ENCODE data around the gene GFRA1. TPM values are rescaled to one million over a fixed set of nuclear protein-coding genes. Genes with fewer than 3 reads are reported as not detected.
A peak's percentile ranks its signal among the peaks of the same experiment; 100 is the strongest.

GFRA1 gene
- total RNA-seq, 1 experiment from 2014 or later = 24.3 TPM

DNA sequence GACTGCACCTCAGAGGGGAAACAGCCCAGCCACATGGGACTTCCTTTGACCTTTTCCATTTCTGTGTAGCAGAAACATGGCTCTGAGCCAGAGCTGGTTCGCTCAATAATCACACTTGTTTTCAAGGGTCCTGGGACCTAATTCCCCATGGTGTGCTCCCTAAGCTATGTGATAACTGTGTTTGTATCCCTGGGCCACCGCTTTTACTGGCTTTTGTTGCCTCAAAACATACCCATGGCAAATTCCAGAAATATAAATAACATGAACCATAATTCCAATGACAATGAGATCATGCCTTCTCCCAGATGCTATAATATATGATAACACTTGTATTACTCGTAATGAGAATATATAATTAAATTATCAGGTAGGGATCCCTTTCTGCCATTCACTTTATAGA, 196.4 kb downstream of the GFRA1 start:
- Histone ChIP-seq H3K27me3 (no peaks in the 10 kb centered on the region), H3K27ac (no peak overlapping the region), H3K36me3 (no peaks in the 10 kb centered on the region), H3K4me1 (peaks cover 9% of the 10 kb centered on the region), H3K9me3 (replicated peaks) (no peaks in the 10 kb centered on the region; the same call in 1 of the 2 replicates), H3K4me3 (no peak overlapping the region)
- no peak for DNase-seq

DNA sequence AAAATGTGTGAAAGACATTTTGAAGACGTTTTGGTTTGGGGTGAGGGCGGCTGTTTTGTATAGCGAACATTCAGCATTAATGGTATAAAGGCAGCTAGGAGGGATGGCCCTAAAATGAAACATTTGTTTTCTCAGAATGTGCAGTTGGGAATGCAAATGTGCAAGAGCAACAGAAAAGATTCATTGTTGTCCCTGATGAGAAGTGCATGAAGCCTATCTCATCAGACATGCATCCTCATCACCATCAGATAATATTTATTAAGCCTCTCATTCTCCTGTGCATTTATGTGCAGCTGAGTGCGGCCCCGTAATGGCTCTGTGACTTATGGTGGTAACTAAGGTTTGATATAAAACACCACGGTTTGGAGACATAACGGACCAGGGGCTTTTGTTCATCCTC, 199.5 kb downstream of the GFRA1 start:
- Histone ChIP-seq H3K27me3 (no peaks in the 10 kb centered on the region), H3K4me3 (no peak overlapping the region), H3K4me1 (peaks cover 9% of the 10 kb centered on the region; the same call in 1 of the 2 replicates), H3K36me3 (no peaks in the 10 kb centered on the region), H3K9me3 (replicated peaks) (no peaks in the 10 kb centered on the region), H3K27ac (no peak overlapping the region)
- DNase-seq = no peak

DNA sequence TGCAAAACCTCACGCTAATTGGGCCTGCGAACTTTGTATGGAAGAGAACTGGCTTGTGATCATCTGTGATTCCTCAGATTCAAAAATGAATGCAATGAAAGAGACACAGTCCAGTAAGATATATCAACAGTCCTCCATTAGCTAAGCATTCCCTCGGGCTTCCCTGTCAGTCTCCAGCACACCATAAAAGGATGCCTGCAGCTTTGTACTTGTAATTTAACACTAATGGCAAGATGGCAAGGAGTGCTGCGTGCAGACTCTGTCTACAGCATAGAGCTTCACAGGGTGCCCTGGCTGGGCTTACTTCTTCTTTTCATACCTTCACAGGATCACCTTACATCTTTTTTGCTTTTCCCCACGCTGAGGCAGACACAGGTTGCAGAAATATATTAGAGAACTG, 200.0 kb downstream of the GFRA1 start:
- Histone ChIP-seq H3K4me1 (peaks cover 9% of the 10 kb centered on the region; the same call in 1 of the 2 replicates), H3K27ac (no peak overlapping the region), H3K36me3 (no peaks in the 10 kb centered on the region), H3K4me3 (no peak overlapping the region), H3K9me3 (replicated peaks) (no peaks in the 10 kb centered on the region), H3K27me3 (no peaks in the 10 kb centered on the region)
- DNase-seq = no peak

DNA sequence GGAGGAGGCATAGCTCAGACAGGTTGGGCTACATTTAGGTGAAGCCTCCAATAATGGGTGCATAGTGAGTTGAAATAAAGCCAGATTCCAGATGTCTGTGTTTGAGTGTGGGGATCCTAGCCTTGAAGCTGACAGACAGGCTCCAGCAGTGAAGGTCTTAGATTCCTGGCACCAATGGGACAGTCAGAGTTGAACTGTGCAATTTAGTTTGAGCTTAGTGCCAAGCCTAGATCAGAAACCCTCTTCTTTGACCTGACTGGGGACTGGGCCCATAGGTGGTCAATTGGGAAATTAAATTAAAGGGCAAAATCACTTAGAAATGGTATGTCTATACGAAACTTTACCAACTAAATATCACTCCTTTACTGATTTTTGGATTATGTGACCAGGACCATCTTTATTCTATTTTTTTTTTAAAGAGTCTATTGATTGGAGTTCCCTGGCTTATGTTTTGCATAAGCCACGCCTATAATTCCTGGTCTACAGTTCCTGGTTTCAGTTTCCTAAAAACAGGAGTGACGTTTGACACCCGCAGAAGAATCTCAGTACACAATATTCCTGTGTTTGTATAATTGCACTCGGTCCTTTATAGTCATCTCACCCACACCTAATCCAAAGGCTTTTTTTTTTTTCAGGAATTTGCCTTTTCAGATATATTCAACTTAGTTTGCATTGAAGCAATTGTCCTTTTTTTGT, 201.4 kb downstream of the GFRA1 start:
- no peaks in the 10 kb centered on the region for H3K27me3 ChIP-seq
- no peaks in the 10 kb centered on the region for H3K36me3 ChIP-seq
- no peak for DNase-seq
- peaks cover 6% of the 10 kb centered on the region; the same call in 1 of the 2 replicates for H3K4me1 ChIP-seq
- no peaks in the 10 kb centered on the region for H3K9me3 ChIP-seq (replicated peaks)
- no peak overlapping the region for H3K27ac ChIP-seq
- H3K4me3 ChIP-seq = no peak overlapping the region

DNA sequence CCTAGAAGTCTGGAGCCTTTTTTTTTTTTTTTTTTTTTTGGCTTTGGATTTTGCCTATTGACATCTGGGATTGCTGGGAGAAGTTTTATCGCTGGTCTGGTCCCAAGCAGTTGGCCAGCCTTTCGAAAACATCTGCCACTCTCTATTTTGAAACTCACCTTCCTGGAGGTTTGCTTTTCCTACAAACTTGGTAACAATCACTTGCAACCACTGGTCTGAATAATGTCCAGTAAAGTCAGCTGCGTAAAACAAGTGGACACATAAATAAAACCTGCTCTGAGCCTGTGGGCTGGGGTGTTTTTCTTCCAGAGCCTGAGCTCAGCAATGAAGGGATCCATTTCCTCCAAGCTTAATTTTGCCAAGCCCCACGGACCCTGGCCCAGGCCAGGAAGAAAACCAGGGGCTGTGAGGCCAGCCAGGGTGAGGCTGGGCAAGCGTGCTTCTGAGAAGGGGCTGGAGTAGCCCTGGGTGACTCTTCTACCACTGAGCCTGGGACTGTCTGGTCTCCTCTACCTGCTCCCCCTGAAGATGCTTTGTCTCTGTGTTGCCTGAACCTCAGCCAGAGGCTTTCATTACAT, 202.2 kb downstream of the GFRA1 start:
- H3K4me1 ChIP-seq = peaks cover 4% of the 10 kb centered on the region; the same call in 1 of the 2 replicates
- H3K27ac ChIP-seq = no peak overlapping the region
- DNase-seq = no peak
- no peak overlapping the region for H3K4me3 ChIP-seq
- no peaks in the 10 kb centered on the region for H3K9me3 ChIP-seq (replicated peaks)
- H3K27me3 ChIP-seq = no peaks in the 10 kb centered on the region
- H3K36me3 ChIP-seq = no peaks in the 10 kb centered on the region

DNA sequence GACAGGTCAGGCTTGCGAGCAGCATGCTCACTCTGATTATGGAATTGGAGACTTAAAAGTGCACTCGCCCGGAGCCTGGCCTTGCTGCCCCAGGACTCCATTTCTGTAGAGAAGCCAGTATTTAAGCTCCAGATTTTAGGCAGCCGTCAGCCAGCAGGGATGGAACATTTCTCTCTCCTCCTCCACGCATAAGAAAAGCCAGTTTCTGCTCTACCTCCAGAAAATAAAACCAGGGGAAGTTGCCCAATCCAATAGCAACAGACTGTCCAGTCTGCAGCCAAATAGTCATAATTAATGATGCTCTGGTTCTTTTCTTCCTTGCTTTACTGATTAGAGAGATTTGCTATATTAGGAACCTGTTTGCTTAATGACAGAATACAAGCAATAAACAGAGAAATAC, 203.2 kb downstream of the GFRA1 start:
- Histone ChIP-seq H3K4me1 (peaks cover 10% of the 10 kb centered on the region), H3K36me3 (no peaks in the 10 kb centered on the region), H3K4me3 (no peak overlapping the region), H3K27me3 (no peaks in the 10 kb centered on the region), H3K9me3 (replicated peaks) (no peaks in the 10 kb centered on the region), H3K27ac (no peak overlapping the region)
- no peak for DNase-seq

DNA sequence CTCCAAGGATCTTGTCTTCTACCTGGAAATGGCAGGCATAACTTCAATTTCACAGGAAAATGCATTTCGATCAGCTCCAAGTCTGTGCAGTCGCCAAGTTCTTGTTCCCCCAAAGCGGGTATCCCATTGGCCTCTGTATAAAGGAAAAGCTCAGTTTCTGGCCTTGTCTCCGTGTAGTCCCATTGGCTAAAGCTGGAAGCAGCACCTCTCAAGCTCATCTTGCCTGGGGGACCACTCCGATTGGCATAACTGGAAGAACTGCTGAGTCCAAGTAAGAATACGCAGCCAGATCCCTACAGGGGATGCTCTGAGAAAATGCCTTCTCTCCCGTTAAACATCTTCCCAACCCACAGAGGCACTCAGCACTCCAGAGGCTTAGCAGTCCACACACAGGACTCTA, 205.2 kb downstream of the GFRA1 start:
- Histone ChIP-seq H3K27ac (no peak overlapping the region), H3K27me3 (no peaks in the 10 kb centered on the region), H3K9me3 (replicated peaks) (no peaks in the 10 kb centered on the region), H3K4me3 (no peak overlapping the region), H3K36me3 (no peaks in the 10 kb centered on the region), H3K4me1 (peaks cover 14% of the 10 kb centered on the region)
- no peak for DNase-seq

DNA sequence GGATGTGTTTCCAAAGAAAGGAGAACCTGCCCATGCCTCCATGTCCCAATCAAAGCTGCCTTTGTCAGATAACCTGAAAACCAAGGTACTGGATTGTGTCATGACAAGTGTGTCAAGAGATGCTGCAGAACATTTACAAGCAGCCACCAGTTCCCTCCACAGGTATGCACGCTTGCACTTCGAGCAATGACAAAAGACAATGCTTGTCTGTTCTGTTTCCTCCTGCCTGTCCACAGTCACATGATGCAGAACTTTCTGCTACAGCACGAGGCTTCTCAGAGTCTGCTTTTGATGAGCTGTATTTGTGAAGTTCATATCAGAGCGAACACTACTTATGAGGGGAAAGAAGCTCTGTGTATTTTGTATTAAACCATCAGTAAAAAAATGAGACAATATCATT, 209.9 kb downstream of the GFRA1 start:
- no peak for DNase-seq
- Histone ChIP-seq H3K4me1 (peaks cover 11% of the 10 kb centered on the region; the same call in 1 of the 2 replicates), H3K4me3 (no peak overlapping the region), H3K9me3 (replicated peaks) (no peaks in the 10 kb centered on the region), H3K27me3 (no peaks in the 10 kb centered on the region), H3K36me3 (no peaks in the 10 kb centered on the region), H3K27ac (no peak overlapping the region)

DNA sequence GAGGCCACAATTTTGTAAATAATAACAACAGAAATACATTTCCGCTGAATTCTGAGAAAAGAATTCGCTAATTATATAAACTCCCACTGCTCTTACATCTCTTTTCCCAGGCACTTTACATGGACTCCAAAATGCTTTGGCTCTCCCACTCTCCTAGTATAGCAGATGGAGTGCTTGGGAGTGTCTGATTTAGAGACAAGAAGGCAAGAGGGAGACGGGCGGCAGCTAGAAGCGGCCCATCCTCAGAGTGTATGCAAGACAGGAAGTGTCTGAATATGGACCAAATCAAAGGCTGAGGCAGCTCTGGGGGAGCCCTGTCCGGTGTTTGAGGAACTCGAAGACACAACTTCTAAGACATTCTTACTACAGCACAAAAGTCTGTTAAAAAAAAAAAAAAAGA, 212.1 kb downstream of the GFRA1 start:
- no peak overlapping the region for H3K4me3 ChIP-seq
- no peak for DNase-seq
- no peaks in the 10 kb centered on the region for H3K9me3 ChIP-seq (replicated peaks)
- peaks cover 18% of the 10 kb centered on the region for H3K4me1 ChIP-seq
- H3K27me3 ChIP-seq = no peaks in the 10 kb centered on the region
- no peak overlapping the region for H3K27ac ChIP-seq
- no peaks in the 10 kb centered on the region for H3K36me3 ChIP-seq

DNA sequence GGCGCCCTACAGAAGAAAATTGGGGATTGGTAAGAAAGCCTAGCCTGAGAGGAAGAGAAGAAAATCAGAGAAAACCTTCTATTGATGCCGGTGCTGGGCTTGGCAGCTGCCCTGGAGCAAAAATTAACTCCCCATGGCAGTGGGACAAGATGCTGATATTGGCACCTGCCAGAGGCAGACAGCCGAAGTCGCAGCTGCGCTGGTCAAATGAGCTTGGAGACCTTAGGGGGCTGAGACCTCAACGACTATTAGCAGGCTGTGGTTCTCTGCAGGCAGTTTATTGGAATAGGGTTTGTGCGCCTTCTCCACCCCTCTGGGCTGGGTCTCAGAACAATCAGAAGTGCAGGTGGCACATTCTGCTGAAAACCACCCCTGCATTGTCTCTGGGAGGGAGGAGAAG, 213.7 kb downstream of the GFRA1 start:
- H3K9me3 ChIP-seq (replicated peaks) = no peaks in the 10 kb centered on the region
- no peak overlapping the region for H3K4me3 ChIP-seq
- no peaks in the 10 kb centered on the region for H3K36me3 ChIP-seq
- H3K4me1 ChIP-seq = peaks cover 19% of the 10 kb centered on the region
- H3K27ac ChIP-seq = no peak overlapping the region
- H3K27me3 ChIP-seq = no peaks in the 10 kb centered on the region
- no peak for DNase-seq

DNA sequence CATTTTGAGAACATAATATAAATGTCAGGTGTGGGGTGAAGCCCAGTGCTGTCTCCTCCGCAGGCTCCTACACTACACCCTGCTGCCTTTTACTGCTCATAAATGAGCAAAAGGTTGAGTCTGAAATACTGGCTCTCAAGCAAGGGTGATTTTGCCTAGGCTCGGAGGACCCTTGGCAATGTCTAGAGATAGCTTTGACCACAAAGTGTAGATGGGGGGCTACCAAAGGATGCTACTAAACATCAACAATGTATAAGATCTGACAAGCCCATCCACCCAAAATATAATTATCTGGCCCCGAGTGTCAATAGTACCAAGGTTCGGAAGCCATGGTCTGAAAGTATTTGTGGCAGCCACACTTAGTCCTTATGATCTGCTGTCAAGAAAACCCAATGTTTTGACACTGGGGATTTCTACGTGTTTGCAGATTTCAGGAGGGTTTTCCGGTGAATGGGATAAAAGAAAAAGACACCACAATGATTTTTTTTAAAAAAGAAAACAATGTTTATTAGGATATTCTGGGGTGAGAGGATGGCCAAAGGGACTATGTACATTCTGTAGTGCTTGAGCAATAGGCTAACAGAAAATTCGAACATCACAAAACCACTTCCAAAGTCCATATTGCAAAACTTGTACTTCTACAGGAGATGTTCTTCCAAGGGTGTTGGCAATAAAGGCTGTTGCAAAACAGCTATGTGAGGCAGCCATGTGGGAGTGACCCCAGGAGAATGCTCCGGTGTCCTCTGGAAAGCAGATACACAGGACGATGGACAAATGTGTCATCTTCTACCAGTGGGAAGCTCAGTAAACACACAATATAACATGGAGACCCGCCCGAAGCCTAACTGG, 216.3 kb downstream of the GFRA1 start:
- no peaks in the 10 kb centered on the region for H3K27me3 ChIP-seq
- H3K36me3 ChIP-seq = no peaks in the 10 kb centered on the region
- no peak overlapping the region for H3K4me3 ChIP-seq
- DNase-seq = no peak
- no peak overlapping the region for H3K27ac ChIP-seq
- H3K4me1 ChIP-seq = peaks cover 31% of the 10 kb centered on the region
- H3K9me3 ChIP-seq (replicated peaks) = no peaks in the 10 kb centered on the region

DNA sequence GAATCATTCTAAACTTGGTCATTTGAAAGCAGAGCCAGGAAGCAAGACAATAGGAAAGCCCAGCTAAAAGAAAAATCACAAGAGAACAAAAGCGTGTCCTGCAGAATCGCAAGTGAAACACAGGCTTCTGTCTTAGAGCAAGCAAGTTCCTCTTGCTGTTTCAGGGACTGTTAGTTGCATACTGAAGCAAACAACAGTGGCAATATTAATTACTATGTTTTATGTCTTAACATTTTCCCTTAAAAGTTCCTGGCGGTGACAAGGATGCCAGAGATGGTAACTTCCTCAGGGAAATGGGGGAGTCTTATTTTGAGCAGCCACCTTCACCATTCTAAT, 217.1 kb downstream of the GFRA1 start:
- no peaks in the 10 kb centered on the region for H3K9me3 ChIP-seq (replicated peaks)
- H3K4me3 ChIP-seq = no peak overlapping the region; the same call in 1 of the 2 replicates
- no peaks in the 10 kb centered on the region for H3K27me3 ChIP-seq
- H3K4me1 ChIP-seq = peaks cover 31% of the 10 kb centered on the region
- H3K36me3 ChIP-seq = no peaks in the 10 kb centered on the region
- DNase-seq = no peak
- peak overlapping the region; percentile 21 for H3K27ac ChIP-seq

DNA sequence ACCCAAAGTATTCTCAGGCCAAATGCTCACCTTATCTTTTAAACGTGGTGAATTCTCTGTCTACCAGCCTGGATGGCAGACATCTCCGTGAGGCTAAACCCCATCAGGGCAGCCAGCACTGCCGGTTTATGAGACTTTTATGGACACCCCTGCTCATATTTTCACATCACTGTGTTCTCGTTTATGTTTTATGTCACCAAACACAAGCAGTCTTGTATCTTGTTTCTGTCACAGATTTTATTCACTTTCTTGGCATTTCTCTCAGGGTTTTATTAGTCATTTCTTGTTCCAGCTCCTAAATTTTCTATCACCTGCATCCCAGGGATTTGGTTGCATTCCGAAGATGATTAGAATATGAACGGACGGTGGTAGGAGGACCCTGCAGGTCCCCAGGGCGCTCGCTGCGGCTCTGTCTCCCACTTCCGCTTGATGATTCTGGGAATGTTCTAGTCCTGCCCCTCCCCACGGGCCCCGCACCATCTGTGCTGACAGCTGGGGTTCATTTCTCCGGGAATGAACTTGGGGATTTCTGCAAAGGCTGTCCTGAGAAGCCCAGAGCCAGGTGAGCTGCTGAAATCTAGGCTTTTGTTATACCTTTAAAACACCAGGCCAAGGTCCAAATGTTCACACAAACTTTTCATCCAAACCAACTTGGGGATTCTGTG, 217.6 kb downstream of the GFRA1 start:
- no peaks in the 10 kb centered on the region for H3K36me3 ChIP-seq
- peaks cover 31% of the 10 kb centered on the region for H3K4me1 ChIP-seq
- no peaks in the 10 kb centered on the region for H3K9me3 ChIP-seq (replicated peaks)
- H3K27ac ChIP-seq = peak overlapping the region; percentile 21
- DNase-seq = peak; percentile 56 to 72
- H3K4me3 ChIP-seq = no peak overlapping the region; the same call in 1 of the 2 replicates
- H3K27me3 ChIP-seq = no peaks in the 10 kb centered on the region

DNA sequence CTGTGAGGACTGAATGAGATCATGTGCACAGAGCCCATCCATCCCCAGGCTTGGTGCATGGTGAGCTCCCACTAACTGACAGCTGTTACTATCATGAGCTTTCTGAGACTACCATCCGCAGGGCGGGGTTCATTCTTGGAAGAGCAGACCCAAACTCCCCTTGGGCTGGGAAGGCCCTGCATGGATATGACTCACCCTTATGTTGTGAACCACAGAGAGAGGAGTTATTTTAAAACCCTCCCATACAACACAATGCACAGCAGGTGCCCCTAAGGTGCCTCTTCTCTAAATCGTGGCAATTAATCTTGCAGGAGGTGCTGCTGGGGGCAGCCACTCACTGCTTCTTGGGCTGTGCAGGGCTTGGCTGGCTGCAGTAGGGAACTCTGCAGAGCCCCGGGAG, 219.1 kb downstream of the GFRA1 start:
- H3K4me1 ChIP-seq = peaks cover 31% of the 10 kb centered on the region
- no peaks in the 10 kb centered on the region for H3K36me3 ChIP-seq
- peak; percentile 71 to 74 for DNase-seq
- H3K4me3 ChIP-seq = no peak overlapping the region
- H3K9me3 ChIP-seq (replicated peaks) = no peaks in the 10 kb centered on the region
- H3K27ac ChIP-seq = no peak overlapping the region
- no peaks in the 10 kb centered on the region for H3K27me3 ChIP-seq
